Breast epithelium (tissue), 4 donors: ENCODE data around the gene KIN. TPM values are rescaled to one million over a fixed set of nuclear protein-coding genes. Genes with fewer than 3 reads are reported as not detected.
A peak's percentile ranks its signal among the peaks of the same experiment; 100 is the strongest.
"Not testable (repeated sequence)": the region's sequence is repeated elsewhere in the genome, so short reads cannot be mapped to it uniquely, and the experiment has no call there.

Experiments
- DNase-seq, 2 donors: peaks; one replicate each; pipeline ENCODE4 v3.0.0-alpha.2; 2019; ENCODE audit warnings: low spot score in 2 of 2
- H3K27ac ChIP-seq, 2 donors: fragments of 200-600 bp; sonication (generic) in 1 of 2; one replicate each; pipeline ENCODE4 v1.5.1; 2016 to 2019; ENCODE audit warnings: mild to moderate bottlenecking in 1 of 2
- H3K27me3 ChIP-seq, 2 donors: fragments of 200-600 bp; sonication (generic) in 1 of 2; one replicate each; pipeline versions ENCODE4 v1.5.1 to v1.6.0; 2017 to 2019; ENCODE audit warnings: control low read depth in 1 of 2, mild to moderate bottlenecking in 1 of 2
- H3K36me3 ChIP-seq: fragments of 200-600 bp; one replicate; pipeline ENCODE4 v1.5.1; 2019
- H3K4me1 ChIP-seq, 2 donors: fragments of 200-600 bp; sonication (generic); one replicate each; pipeline ENCODE4 v1.5.1; 2016 to 2019; ENCODE audit warnings: control low read depth in 1 of 2
- H3K4me3 ChIP-seq, 3 donors: fragments of 200-600 bp; sonication (generic); 1 replicate in 2 of 3; 2 replicates in 1 of 3; pipeline ENCODE4 v1.5.1; 2016 to 2019; ENCODE audit warnings: mild to moderate bottlenecking in 3 of 3, moderate library complexity in 2 of 3
- H3K9me3 ChIP-seq, 2 donors: fragments of 200-600 bp; sonication (generic) in 1 of 2; one replicate each; pipeline ENCODE4 v1.5.1; 2016 to 2019; ENCODE audit warnings: control low read depth in 1 of 2
- POLR2A ChIP-seq: fragments of 450-650 bp; IDR thresholded peaks from one replicate; pipeline ENCODE4 v1.6.1; 2016; ENCODE audit warnings: antibody characterized with exemption, mild to moderate bottlenecking, moderate library complexity
- POLR2AphosphoS5 ChIP-seq, 3 donors: sonication (generic); formaldehyde crosslinking; IDR thresholded peaks; one replicate each; pipeline ENCODE4 v1.6.1; 2017; ENCODE audit warnings: antibody characterized with exemption in 3 of 3
- intact Hi-C: fragments of 100-400 bp; cut with DNase I; formaldehyde crosslinking; loops from one replicate; pipeline ENCODE4 v1.15.1; 2023; ENCODE audit warnings: low total_unique reads
- total RNA-seq, 3 donors: library from RNA; depleted of rRNA; stranded (reverse); fragments of >200 nt; gene quantifications; one replicate each; pipeline ENCODE4 v1.1.0, GENCODE V29; 2016
- TF ChIP-seq, protein P1 (sequence below), 3 donors: fragments of 450-650 bp; IDR thresholded peaks; one replicate each; pipeline ENCODE4 v1.5.1; 2016 to 2017; ENCODE audit warnings: antibody characterized with exemption in 3 of 3, mild to moderate bottlenecking in 3 of 3, moderate library complexity in 3 of 3

The KIN gene
- total RNA-seq, 3 donors from 2014 or later: 5.9 to 13.3 (median 9.5) TPM

DNA sequence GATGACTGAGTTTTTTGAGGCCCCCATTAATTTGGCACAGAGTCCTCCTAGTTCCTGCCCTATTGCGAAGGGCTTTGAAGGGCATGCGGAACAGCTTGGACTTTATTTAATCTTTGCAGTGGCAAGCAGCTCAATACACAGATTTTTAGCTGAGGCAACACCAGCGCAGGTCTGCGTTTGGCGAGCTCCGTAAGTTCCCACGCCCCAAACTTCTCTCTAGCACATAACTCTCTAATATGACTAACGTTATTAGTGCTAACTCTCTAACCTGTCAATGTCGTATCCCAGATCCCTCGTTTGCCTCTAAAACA lies 30.1 kb upstream of the KIN start:
- Histone ChIP-seq H3K4me1 (no peaks in the 10 kb centered on the region), H3K9me3 (no peaks in the 10 kb centered on the region), H3K36me3 (no peaks in the 10 kb centered on the region), H3K27me3 (no peaks in the 10 kb centered on the region), H3K4me3 (peak overlapping the region; percentile 88 to 95 (median 88)), H3K27ac (peak overlapping the region; percentile 75 to 79)
- DNase-seq: no peak
- intact Hi-C loops: no loop called here
- TF ChIP-seq, protein P1, sequence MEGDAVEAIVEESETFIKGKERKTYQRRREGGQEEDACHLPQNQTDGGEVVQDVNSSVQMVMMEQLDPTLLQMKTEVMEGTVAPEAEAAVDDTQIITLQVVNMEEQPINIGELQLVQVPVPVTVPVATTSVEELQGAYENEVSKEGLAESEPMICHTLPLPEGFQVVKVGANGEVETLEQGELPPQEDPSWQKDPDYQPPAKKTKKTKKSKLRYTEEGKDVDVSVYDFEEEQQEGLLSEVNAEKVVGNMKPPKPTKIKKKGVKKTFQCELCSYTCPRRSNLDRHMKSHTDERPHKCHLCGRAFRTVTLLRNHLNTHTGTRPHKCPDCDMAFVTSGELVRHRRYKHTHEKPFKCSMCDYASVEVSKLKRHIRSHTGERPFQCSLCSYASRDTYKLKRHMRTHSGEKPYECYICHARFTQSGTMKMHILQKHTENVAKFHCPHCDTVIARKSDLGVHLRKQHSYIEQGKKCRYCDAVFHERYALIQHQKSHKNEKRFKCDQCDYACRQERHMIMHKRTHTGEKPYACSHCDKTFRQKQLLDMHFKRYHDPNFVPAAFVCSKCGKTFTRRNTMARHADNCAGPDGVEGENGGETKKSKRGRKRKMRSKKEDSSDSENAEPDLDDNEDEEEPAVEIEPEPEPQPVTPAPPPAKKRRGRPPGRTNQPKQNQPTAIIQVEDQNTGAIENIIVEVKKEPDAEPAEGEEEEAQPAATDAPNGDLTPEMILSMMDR (IDR thresholded peaks at IDR 0.05): no peak
- TF ChIP-seq POLR2AphosphoS5 (IDR thresholded peaks at IDR 0.05): no peak
- TF ChIP-seq POLR2A: no peak

DNA sequence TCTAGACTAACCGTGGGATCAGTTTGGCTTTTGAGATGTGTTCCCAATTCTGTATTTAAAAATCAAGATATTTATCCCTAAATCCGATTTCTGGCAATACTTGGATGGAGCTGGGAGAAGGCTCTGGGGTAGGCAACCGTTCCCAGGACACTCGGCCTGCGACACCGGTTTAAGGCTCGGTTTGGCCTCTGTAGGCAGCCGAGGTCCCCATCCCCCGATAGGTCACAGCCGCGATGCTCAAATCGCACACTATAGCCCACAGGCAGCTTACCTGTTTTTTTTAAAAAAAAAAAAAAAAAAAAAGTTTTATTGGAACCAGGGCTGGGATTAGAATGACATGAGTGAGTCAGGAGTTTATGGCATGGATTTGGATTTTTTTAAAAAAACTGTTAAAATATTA lies 29.8 kb upstream of the KIN start:
- Histone ChIP-seq H3K9me3 (no peaks in the 10 kb centered on the region), H3K4me3 (peak overlapping the region; percentile 88 to 95 (median 88)), H3K27ac (peak overlapping the region in 1 of 2 donors; percentile 75), H3K36me3 (no peaks in the 10 kb centered on the region), H3K27me3 (no peaks in the 10 kb centered on the region), H3K4me1 (no peaks in the 10 kb centered on the region)
- DNase-seq: no peak
- TF ChIP-seq POLR2AphosphoS5 (IDR thresholded peaks at IDR 0.05) (no peak), POLR2A (no peak)
- TF ChIP-seq, protein P1 (IDR thresholded peaks at IDR 0.05): no peak
- intact Hi-C loops: no loop called here

DNA sequence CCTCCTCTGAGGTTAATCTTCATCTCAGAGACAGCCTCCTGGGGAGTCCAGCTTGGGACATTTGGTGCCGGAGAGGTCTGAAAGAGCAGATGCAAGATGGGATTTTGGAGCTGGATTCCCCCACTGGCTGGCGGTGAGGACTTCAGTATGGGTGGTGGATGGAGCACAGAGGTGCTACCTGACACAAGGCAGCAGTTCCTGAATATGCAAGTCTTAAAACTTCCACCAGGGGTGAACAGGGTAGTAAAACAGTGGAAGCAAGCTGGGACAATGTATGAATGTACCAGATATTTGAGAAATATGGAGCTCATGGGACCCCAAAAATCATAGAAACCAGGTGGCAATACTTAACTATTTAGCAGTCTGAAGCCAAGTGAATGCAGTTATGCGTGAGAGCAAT lies 25.7 kb upstream of the KIN start:
- Histone ChIP-seq H3K36me3 (no peaks in the 10 kb centered on the region), H3K9me3 (no peaks in the 10 kb centered on the region), H3K4me1 (no peaks in the 10 kb centered on the region), H3K4me3 (no peak overlapping the region), H3K27ac (no peak overlapping the region), H3K27me3 (no peaks in the 10 kb centered on the region)
- intact Hi-C loops: no loop called here
- no peak for DNase-seq
- TF ChIP-seq, protein P1 (IDR thresholded peaks at IDR 0.05): no peak
- TF ChIP-seq POLR2AphosphoS5 (IDR thresholded peaks at IDR 0.05) (no peak), POLR2A (no peak)

DNA sequence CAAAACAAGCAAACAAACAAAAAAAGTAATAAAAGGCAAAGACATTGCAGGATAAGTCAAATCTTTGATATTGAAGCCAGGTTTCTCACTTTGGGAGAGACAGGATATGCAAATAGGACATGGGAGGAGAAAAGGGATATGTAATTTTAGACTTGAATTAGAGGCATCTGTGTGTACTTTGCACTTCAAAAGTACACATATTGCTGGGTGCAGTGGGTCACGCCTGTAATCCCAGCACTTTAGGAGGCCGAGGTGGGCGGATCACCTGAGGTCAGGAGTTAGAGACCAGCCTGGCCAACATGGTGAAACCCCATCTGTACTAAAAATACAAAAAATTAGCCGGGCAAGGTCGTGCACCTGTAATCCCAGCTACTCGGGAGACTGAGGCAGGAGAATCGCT lies 23.9 kb upstream of the KIN start:
- intact Hi-C loops: not testable (repeated sequence)

DNA sequence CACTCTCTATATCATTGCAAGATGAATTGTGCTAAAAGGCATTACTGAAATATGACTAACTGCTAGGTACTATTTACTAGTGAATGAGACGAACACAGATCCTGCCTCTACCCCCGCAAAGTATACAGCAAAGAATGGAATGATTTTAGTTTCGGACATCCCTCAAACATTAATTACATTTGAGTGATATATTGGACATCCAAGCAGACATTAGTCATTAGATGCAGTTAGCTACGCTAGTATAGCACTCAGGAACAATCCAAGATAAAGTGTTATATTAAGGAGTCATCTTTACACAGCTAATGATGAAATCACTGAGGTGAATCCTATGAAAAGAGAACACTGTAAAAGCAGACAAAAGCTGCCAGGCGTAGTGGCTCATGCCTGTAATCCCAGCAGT lies 23.2 kb upstream of the KIN start:
- TF ChIP-seq POLR2AphosphoS5 (IDR thresholded peaks at IDR 0.05) (no peak), POLR2A (no peak)
- TF ChIP-seq, protein P1 (IDR thresholded peaks at IDR 0.05): no peak
- H3K36me3 ChIP-seq: no peaks in the 10 kb centered on the region
- no peak for DNase-seq
- H3K27ac ChIP-seq: no peak overlapping the region
- H3K4me1 ChIP-seq: no peaks in the 10 kb centered on the region
- intact Hi-C loops: no loop called here
- H3K4me3 ChIP-seq: no peak overlapping the region
- no peaks in the 10 kb centered on the region for H3K27me3 ChIP-seq
- H3K9me3 ChIP-seq: no peaks in the 10 kb centered on the region

More for the DNA sequence above, 23.9 kb upstream of the KIN start:
- not testable (repeated sequence) for H3K27me3 ChIP-seq, H3K9me3 ChIP-seq, DNase-seq, H3K4me1 ChIP-seq, H3K27ac ChIP-seq, H3K4me3 ChIP-seq, H3K36me3 ChIP-seq

DNA sequence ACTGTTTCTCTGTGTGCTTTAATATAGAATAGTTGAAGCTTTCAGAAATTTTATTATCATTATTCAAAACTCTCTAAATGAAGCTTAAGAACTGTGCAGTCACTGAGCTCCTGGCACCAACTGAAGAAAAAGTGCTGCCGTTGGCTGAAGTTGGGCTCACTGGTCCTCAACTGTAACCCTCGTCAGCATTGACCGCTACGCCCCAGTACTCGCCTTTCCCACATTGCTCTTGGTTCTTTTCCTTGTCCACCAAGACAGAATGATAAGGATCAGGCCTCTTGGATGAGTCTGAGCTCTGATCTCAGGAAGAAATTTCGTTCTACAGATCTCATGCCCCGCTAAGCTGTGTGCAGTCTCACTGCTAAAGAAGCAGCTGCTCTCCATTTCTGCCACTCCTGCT lies 22.6 kb upstream of the KIN start:
- Histone ChIP-seq H3K4me1 (no peaks in the 10 kb centered on the region), H3K27ac (no peak overlapping the region), H3K36me3 (no peaks in the 10 kb centered on the region), H3K4me3 (no peak overlapping the region), H3K27me3 (no peaks in the 10 kb centered on the region), H3K9me3 (no peaks in the 10 kb centered on the region)
- no peak for TF ChIP-seq POLR2A
- no peak for TF ChIP-seq POLR2AphosphoS5 (IDR thresholded peaks at IDR 0.05)
- TF ChIP-seq, protein P1 (IDR thresholded peaks at IDR 0.05): no peak
- DNase-seq: no peak
- intact Hi-C loops: no loop called here
